Stimulated activated CD8-positive, alpha-beta memory T cell treated with anti-CD3 and anti-CD28 coated beads, Interleukin-12 subunit alpha, Interleukin-12 subunit beta, amount 100 ng/mL, for 4 hours (primary cell): ENCODE results near the gene SINHCAF.

ENCODE experiments used
- DNase-seq: peaks from one replicate; pipeline ENCODE4 v3.0.0-alpha.2; 2020; ENCODE audit warnings: low read depth

SINHCAF gene

DNA sequence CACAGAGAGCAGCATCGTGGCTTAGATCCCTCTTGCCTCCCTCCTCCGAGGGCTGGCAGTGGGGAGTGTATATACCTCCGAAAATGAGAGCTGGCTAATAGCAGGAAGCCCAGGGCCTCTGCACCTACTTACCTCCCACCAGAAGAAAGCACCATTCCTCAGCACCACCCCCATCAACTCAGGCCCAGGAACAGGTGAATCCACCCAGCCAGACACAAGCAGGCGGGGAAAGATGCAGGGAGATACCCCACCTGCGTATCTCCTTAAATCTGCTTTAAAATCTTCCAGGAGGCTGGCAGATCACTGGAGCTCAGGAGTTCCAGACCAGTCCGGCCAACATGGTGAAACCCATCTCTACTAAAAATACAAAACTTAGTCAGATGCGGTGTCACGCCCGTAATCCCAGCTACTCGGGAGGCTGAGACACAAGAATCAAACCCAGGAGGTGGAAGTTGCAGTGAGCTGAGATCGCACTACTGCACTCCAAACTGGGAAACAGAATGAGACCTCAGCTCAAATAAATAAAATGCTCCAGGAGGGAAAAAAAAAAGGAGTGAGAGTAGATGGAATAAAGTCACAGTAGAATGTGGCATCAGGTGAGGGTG lies 93.5 kb downstream of the SINHCAF start:
- DNase-seq: no peak

DNA sequence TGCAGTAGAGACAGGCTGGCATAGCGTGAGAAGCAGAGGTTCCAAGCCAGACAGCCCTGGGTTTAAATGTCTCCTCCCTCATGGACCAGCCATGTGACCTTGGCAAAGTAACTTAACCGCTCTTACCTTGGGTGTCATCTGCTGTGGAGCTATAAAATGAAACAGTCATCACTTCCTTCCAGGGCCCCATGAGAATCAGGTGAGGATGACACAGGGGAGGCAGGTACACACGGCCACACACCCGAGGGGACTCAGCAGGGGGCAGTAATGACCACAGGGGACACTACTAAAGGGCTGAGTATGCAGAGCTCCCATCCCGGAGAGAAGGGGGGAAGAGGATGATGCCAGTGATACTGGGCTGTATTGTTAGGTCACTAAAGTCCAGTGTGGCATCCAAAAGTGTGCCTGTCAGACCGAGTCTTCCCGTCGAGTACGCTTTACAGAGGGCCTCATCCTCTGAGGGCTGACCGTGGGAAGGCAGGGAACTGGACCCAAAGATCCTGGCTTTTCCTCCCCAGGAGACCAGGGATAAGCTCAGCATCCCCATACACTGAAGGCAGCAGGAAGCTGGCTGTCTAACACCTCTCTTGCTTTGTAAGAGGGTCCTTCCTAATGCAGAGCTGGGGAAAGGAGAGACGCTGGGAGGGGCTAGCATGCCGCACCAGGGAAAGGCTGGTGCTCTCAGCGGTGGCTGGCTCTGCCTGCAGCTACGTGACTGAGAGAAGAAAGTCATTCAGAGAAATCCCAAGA lies 94.2 kb downstream of the SINHCAF start:
- DNase-seq: no peak
